ENCODE measurements around the gene SAP130. TPM values are rescaled to one million over a fixed set of nuclear protein-coding genes. Genes with fewer than 3 reads are reported as not detected.
A peak's percentile ranks its signal among the peaks of the same experiment; 100 is the strongest.

The SAP130 gene
- polyA plus RNA-seq, 1 donor (not counting 4 experiments of a cell fraction or from before 2014, with no cell fraction given), result 11.6 TPM

DNA sequence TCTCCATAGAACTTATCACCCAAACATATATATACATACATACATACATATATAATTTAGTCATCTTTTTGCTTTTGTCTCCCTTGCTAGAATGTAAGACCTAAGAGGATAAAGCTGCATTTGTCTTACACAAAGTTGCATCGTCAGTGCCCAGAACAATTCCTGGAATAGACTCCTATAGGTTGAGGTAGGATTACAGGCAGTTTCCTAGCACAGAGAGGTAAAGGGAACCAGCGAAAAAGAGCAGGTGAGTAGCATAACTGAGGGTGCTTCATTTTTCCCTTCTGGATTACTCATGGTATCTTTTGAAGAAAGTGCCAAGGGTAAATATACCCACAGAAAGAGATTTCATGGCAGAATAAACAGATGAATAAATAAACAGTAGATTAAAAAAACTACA lies 74.0 kb downstream of the SAP130 start:
- DNase-seq (ENCODE audit: low read depth, low spot score) (no peak), FAIRE-seq (no peak)
- peaks cover 13 to 17% of the 10 kb centered on the region in 2 experiments for H3K36me3 ChIP-seq (ENCODE audit: control insufficient read depth in 2 of 2, extremely low read depth in 1 of 2, insufficient read depth in 2 of 2, low read length in 2 of 2)
- no peaks in the 10 kb centered on the region for H4K20me1 ChIP-seq (ENCODE audit: control insufficient read depth, extremely low read depth, insufficient read depth, low read length)
- TF ChIP-seq, protein P1, sequence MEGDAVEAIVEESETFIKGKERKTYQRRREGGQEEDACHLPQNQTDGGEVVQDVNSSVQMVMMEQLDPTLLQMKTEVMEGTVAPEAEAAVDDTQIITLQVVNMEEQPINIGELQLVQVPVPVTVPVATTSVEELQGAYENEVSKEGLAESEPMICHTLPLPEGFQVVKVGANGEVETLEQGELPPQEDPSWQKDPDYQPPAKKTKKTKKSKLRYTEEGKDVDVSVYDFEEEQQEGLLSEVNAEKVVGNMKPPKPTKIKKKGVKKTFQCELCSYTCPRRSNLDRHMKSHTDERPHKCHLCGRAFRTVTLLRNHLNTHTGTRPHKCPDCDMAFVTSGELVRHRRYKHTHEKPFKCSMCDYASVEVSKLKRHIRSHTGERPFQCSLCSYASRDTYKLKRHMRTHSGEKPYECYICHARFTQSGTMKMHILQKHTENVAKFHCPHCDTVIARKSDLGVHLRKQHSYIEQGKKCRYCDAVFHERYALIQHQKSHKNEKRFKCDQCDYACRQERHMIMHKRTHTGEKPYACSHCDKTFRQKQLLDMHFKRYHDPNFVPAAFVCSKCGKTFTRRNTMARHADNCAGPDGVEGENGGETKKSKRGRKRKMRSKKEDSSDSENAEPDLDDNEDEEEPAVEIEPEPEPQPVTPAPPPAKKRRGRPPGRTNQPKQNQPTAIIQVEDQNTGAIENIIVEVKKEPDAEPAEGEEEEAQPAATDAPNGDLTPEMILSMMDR (optimal IDR thresholded peaks at IDR 0.05 in 1 of 3, IDR thresholded peaks at IDR 0.05 in 1 of 3, conservative IDR thresholded peaks at IDR 0.05 in 1 of 3; ENCODE audit: extremely low read depth in 1 of 3, insufficient read depth in 2 of 3, low read length in 3 of 3), result no peak
- no peak for TF ChIP-seq EZH2 (IDR thresholded peaks at IDR 0.05; ENCODE audit: low read length)
- no peak overlapping the region for H3K4me3 ChIP-seq (ENCODE audit: control insufficient read depth in 2 of 3, extremely low read depth in 1 of 3, insufficient read depth in 2 of 3, low read depth in 1 of 3, low read length in 3 of 3)
- dilution Hi-C loops (cut with MboI; ENCODE audit: extremely low pct_ligation_motif_present, low sequenced_read_pairs), result no loop called here
- H3K4me2 ChIP-seq (ENCODE audit: control insufficient read depth, extremely low read depth, insufficient read depth, low read depth, low read length), result no peak overlapping the region
- H2AFZ ChIP-seq (ENCODE audit: control insufficient read depth, low read length), result no peak overlapping the region
- H3K27ac ChIP-seq (ENCODE audit: control insufficient read depth, insufficient read depth, low read length), result no peak overlapping the region
- H3K79me2 ChIP-seq (ENCODE audit: control insufficient read depth, insufficient read depth, low read length), result no peaks in the 10 kb centered on the region
- H3K9me1 ChIP-seq (ENCODE audit: control insufficient read depth, extremely low read depth, insufficient read depth, low read length), result no peaks in the 10 kb centered on the region
- H3K9ac ChIP-seq (ENCODE audit: control insufficient read depth, extremely low read depth, insufficient read depth, low read length), result no peak overlapping the region
- H3K9me3 ChIP-seq (ENCODE audit: control insufficient read depth, low read depth, low read length), result no peaks in the 10 kb centered on the region
- no peaks in the 10 kb centered on the region for H3K27me3 ChIP-seq (ENCODE audit: control insufficient read depth, extremely low read depth, insufficient read depth, low read length)
- H3K4me1 ChIP-seq (ENCODE audit: control insufficient read depth, extremely low read depth, insufficient read depth, low read length), result no peaks in the 10 kb centered on the region

DNA sequence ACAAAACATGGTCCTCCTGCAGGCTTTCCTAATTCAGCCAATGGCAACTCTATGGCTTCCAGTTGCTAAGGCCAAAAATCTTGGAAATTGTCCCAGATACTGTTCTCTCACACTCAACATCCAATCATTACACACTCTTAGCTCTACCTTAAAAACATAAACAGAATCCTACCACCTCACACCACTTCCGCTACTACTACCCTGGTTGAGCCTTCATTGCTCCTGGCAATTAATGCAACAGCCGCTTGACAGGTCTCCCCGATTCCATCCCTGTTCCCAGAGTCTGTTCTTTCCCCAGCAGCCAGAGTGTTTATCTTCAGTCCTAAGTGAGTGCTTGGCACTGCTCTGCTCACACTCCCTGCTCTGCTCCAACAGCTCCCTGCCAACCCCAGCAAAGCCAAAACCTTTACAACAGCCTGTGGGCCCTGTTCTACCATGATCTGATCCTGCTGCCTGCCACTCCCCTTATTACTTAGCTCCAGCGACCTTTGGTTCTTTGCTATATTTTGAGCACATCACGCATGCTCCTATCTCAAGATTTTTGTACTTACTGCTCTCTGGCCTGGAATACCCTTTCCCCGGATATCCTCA lies 74.6 kb downstream of the SAP130 start:
- no peak for TF ChIP-seq EZH2 (IDR thresholded peaks at IDR 0.05; ENCODE audit: low read length)
- TF ChIP-seq, protein P1 (optimal IDR thresholded peaks at IDR 0.05 in 1 of 3, IDR thresholded peaks at IDR 0.05 in 1 of 3, conservative IDR thresholded peaks at IDR 0.05 in 1 of 3; ENCODE audit: extremely low read depth in 1 of 3, insufficient read depth in 2 of 3, low read length in 3 of 3), result no peak
- Histone ChIP-seq H3K36me3 (ENCODE audit: control insufficient read depth in 2 of 2, extremely low read depth in 1 of 2, insufficient read depth in 2 of 2, low read length in 2 of 2) (peaks cover 13 to 17% of the 10 kb centered on the region in 2 experiments), H3K27me3 (ENCODE audit: control insufficient read depth, extremely low read depth, insufficient read depth, low read length) (no peaks in the 10 kb centered on the region), H3K9ac (ENCODE audit: control insufficient read depth, extremely low read depth, insufficient read depth, low read length) (no peak overlapping the region), H3K4me3 (ENCODE audit: control insufficient read depth in 2 of 3, extremely low read depth in 1 of 3, insufficient read depth in 2 of 3, low read depth in 1 of 3, low read length in 3 of 3) (no peak overlapping the region), H3K4me1 (ENCODE audit: control insufficient read depth, extremely low read depth, insufficient read depth, low read length) (no peaks in the 10 kb centered on the region), H3K4me2 (ENCODE audit: control insufficient read depth, extremely low read depth, insufficient read depth, low read depth, low read length) (no peak overlapping the region), H4K20me1 (ENCODE audit: control insufficient read depth, extremely low read depth, insufficient read depth, low read length) (no peaks in the 10 kb centered on the region), H3K9me3 (ENCODE audit: control insufficient read depth, low read depth, low read length) (no peaks in the 10 kb centered on the region), H3K9me1 (ENCODE audit: control insufficient read depth, extremely low read depth, insufficient read depth, low read length) (no peaks in the 10 kb centered on the region), H2AFZ (ENCODE audit: control insufficient read depth, low read length) (no peak overlapping the region), H3K79me2 (ENCODE audit: control insufficient read depth, insufficient read depth, low read length) (no peaks in the 10 kb centered on the region), H3K27ac (ENCODE audit: control insufficient read depth, insufficient read depth, low read length) (peak overlapping the region; percentile 3)
- dilution Hi-C loops (cut with MboI; ENCODE audit: extremely low pct_ligation_motif_present, low sequenced_read_pairs), result no loop called here
- no peak for DNase-seq (ENCODE audit: low read depth, low spot score)
- no peak for FAIRE-seq

All from keratinocyte (primary cell).